PC-9 (cell line): Measurements from ENCODE around the gene MXRA7.

Experiments
- CTCF ChIP-seq: fragments of 200-600 bp; sonication (generic); conservative IDR thresholded peaks from 2 replicates; pipeline ENCODE4 v1.6.1; 2017; ENCODE audit warnings: mixed run types, antibody characterized with exemption, mild to moderate bottlenecking, moderate library complexity
- EZH2 ChIP-seq: fragments of 200-600 bp; sonication (generic); IDR thresholded peaks from 2 replicates; pipeline ENCODE4 v1.8.0; 2017; ENCODE audit warnings: antibody characterized with exemption, low read depth

- TF ChIP-seq CTCF, result no peak
- no peak for TF ChIP-seq EZH2
These were observed 53.1 kb downstream of the MXRA7 start for GRCh38 chr17:76657505-76658241.
